ENCODE measurements around the gene KLHL1. TPM values are rescaled to one million over a fixed set of nuclear protein-coding genes. Genes with fewer than 3 reads are reported as not detected.

Gene KLHL1
- total RNA-seq, 2 donors from 2014 or later, result not detected

DNA sequence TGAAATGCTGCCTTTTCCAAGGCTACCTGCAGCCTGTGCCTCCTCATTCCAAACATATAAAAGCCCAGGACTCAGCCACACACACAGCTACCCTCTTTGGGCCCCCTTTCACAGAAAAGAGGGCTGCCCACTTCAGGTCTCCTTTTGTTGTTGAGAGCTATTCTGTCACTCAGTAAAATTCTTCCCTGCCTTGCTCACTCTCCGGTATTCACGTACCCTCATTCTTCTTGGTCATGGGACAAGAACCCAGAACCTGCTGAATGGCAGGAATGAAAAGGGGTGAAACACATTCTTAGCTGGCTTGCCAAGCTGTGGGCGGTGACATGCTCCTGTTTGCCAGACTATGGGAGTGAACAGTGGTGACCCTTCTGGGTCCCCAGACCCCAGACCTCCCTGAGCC, 338.6 kb downstream of the KLHL1 start:
- Mint-ChIP-seq H3K27ac (no peak overlapping the region), H3K4me1 (ENCODE audit: low read depth in 2 of 2) (no peaks in the 10 kb centered on the region), H3K9me3 (peaks cover 4% of the 10 kb centered on the region), H3K36me3 (no peaks in the 10 kb centered on the region), H3K27me3 (no peaks in the 10 kb centered on the region), H3K4me3 (no peak overlapping the region)
- DNase-seq (ENCODE audit: low spot score) (no peak), ATAC-seq (no peak)

DNA sequence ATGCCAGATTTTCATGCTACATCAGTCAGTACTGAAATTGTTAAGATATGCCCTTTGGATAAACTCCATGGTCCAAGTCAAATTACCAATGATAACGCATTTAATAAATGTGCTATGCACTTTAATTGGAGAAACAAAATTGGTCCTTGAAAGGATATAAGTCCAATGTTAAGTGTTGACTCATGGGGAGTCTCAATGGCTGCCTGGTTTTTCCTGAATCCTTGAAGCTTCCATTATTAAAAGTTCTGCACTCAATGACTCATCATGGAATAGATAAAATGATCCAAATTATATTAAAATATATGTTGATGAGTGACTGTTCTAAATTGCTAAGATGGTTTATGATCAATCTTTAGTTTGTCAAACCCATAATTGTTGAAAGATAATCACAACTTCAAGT, 346.7 kb downstream of the KLHL1 start:
- Mint-ChIP-seq H3K4me3 (no peak overlapping the region), H3K27ac (no peak overlapping the region), H3K27me3 (no peaks in the 10 kb centered on the region), H3K36me3 (no peaks in the 10 kb centered on the region), H3K4me1 (ENCODE audit: low read depth in 2 of 2) (no peaks in the 10 kb centered on the region), H3K9me3 (peaks cover 4% of the 10 kb centered on the region)
- ATAC-seq (no peak), DNase-seq (ENCODE audit: low spot score) (no peak)

DNA sequence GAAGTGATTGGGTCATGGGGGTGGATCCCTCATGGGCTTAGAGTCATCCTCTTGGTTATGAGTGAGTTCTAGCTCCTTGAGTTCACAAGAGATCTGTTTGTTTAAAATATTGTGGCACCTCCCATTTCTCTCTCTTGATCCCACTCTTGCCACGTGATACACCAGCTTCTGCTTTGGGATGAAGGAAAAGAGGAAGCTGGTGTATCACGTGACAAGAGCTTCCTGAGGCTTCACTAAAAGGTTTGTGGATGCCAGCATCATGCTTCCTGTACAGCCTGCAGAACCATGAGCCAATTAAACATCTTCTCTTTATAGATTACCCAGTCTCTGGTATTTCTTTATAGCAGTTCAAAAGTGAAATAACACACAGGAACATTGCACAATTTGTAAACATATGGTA, 353.2 kb downstream of the KLHL1 start:
- H3K27me3 Mint-ChIP-seq, result no peaks in the 10 kb centered on the region
- H3K4me3 Mint-ChIP-seq, result no peak overlapping the region
- peaks cover 14% of the 10 kb centered on the region for H3K9me3 Mint-ChIP-seq
- no peaks in the 10 kb centered on the region for H3K4me1 Mint-ChIP-seq (ENCODE audit: low read depth in 2 of 2)
- no peak for ATAC-seq
- peaks cover 6% of the 10 kb centered on the region for H3K36me3 Mint-ChIP-seq
- no peak for DNase-seq (ENCODE audit: low spot score)
- H3K27ac Mint-ChIP-seq, result no peak overlapping the region

DNA sequence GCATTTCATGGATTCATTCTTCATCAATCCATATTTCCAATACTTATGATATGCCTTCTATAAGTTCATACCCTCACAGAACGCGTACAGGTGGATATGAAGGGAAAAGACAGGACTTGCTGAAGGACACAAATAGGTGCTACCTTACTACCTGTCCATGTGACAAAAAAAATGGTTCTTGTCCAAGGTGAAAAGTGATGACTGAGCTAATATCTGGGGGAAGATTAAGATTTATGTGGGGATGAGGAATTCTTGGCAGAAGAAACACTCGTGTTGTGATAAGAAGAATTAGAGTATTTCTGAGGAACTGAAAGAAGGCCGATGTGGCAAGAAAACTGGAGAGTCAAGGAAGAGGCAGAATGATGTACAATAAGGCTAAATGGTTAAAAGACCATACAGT, 357.0 kb downstream of the KLHL1 start:
- DNase-seq (ENCODE audit: low spot score) (no peak), ATAC-seq (no peak)
- Mint-ChIP-seq H3K4me3 (no peak overlapping the region), H3K27ac (no peak overlapping the region), H3K4me1 (ENCODE audit: low read depth in 2 of 2) (no peaks in the 10 kb centered on the region), H3K9me3 (peaks cover 16% of the 10 kb centered on the region), H3K36me3 (peaks cover 6% of the 10 kb centered on the region), H3K27me3 (no peaks in the 10 kb centered on the region)

DNA sequence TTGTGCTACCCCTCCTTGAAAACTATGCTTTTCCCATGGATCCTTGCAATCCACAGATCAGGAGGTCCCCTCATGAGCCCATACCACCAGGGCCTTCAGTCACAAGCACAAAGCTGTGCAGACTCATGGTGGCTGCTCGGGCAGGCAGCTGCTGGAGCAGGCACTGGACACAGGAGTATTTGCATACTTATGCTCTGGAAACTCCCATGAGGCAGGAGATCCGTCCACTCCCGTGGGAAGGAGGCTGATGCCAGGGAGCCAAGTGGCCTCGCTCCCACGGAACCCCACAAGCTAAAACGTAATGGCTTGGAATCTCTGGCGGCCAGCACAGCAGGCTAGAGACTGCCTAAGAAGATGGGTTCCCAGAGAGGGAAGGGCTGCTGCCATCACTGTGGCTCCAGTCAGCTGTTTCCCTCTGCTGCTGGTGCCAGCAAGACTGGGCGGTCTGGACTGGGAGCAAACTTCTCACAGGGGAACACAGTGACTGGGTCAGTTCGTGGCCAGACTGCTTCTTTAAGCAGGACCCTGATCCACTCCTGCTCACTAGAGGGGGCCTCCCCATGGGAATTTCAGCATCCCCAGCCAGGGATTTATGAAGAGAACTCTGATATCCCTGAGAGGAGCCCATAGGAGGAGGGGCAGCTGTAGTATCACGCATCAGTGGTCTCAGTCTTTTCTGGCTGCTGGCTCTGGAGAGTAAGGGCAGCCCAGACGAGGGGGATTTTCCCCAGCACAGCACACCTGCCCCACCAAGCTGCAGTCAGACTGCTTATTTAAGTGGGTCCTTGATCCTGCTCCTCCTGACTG, 370.9 kb downstream of the KLHL1 start:
- Mint-ChIP-seq H3K4me1 (ENCODE audit: low read depth in 2 of 2) (no peaks in the 10 kb centered on the region), H3K27ac (no peak overlapping the region)
- ATAC-seq, result no peak

DNA sequence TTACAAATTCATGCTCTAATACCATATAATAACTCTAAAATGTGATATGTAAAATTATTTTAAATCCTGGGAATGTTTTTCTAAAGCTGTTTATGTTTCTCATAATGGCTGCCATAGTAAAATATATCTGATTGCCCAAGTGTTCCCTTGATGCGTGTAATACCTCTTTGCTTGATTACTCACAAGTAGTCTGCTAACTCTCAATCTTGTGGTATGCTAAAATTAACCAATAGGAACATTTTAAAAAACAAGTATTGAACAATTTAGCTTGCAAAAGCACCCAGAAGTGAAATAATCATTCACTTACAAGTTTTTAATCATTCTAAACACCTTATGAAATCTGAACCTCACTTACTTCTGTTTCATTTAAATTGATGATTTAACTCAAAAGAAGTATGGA, 386.6 kb downstream of the KLHL1 start:
- H3K4me3 Mint-ChIP-seq, result no peak overlapping the region
- ATAC-seq, result no peak
- no peaks in the 10 kb centered on the region for H3K27me3 Mint-ChIP-seq
- no peak overlapping the region for H3K27ac Mint-ChIP-seq
- no peaks in the 10 kb centered on the region for H3K4me1 Mint-ChIP-seq (ENCODE audit: low read depth in 2 of 2)
- peaks cover 9% of the 10 kb centered on the region for H3K9me3 Mint-ChIP-seq
- no peaks in the 10 kb centered on the region for H3K36me3 Mint-ChIP-seq
- no peak for DNase-seq (ENCODE audit: low spot score)

More for the DNA sequence above, 370.9 kb downstream of the KLHL1 start:
- no peaks in the 10 kb centered on the region for H3K27me3 Mint-ChIP-seq
- H3K4me3 Mint-ChIP-seq, result no peak overlapping the region
- no peak for DNase-seq (ENCODE audit: low spot score)
- peaks cover 10% of the 10 kb centered on the region for H3K36me3 Mint-ChIP-seq
- peaks cover 16% of the 10 kb centered on the region for H3K9me3 Mint-ChIP-seq

DNA sequence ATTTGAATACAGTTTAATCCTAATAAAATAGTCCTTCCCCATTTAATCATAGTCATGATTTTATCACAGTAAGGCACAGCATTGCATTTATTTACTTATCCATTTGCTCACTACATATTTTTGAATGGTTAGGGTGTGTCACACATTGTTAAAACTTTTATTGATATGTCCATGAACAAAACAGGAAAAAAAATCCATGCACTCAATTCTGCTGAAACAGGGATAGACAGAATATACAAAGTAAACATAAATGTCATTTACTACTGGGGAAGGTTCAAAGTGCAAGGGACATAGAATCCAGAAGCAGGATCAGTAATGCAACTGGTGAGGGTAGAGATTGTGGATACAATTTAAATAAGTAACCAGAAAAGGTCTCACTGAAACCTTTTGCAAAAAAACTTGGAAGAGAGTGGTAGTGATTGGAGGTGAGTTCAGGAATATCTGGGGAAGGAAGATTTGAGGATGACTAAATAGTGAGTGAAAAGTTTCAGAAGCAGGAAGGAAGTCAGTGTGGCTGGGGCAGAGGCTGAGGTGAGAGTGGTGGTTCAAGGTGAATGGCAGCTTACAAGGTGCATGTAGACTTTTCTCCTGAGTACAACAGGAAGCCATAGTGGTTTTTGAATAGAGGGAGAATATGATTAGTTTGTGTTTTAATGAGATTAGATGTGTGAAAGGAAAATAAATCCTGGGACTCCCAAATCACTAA, 387.8 kb downstream of the KLHL1 start:
- Mint-ChIP-seq H3K27me3 (no peaks in the 10 kb centered on the region), H3K36me3 (no peaks in the 10 kb centered on the region)

DNA sequence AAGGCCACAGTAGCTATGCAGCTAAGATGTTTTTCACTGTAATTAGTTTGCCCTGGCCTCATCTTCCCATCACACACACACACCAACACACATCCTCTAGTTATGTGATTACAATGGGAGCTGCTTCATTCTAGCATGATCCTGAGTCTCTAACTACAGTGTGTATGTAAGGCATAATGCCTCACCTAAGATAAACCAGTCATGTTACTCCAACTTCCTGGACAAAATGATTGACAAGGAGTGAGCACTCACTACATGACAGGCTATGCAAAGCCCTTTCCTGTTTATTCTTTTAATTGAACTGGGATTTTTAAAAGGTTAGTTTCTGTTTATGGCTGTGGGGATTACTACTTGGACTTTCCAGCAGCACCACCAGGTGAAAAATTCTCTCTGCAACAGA, 401.4 kb downstream of the KLHL1 start:
- Mint-ChIP-seq H3K36me3 (no peaks in the 10 kb centered on the region), H3K27ac (no peak overlapping the region), H3K27me3 (no peaks in the 10 kb centered on the region), H3K4me3 (no peak overlapping the region), H3K9me3 (peaks cover 7% of the 10 kb centered on the region), H3K4me1 (ENCODE audit: low read depth in 2 of 2) (no peaks in the 10 kb centered on the region)
- DNase-seq (ENCODE audit: low spot score) (no peak), ATAC-seq (no peak)

More for the DNA sequence above, 387.8 kb downstream of the KLHL1 start:
- no peak overlapping the region for H3K27ac Mint-ChIP-seq
- H3K9me3 Mint-ChIP-seq, result peaks cover 12% of the 10 kb centered on the region
- ATAC-seq, result no peak
- DNase-seq (ENCODE audit: low spot score), result no peak
- no peak overlapping the region for H3K4me3 Mint-ChIP-seq
- H3K4me1 Mint-ChIP-seq (ENCODE audit: low read depth in 2 of 2), result no peaks in the 10 kb centered on the region

DNA sequence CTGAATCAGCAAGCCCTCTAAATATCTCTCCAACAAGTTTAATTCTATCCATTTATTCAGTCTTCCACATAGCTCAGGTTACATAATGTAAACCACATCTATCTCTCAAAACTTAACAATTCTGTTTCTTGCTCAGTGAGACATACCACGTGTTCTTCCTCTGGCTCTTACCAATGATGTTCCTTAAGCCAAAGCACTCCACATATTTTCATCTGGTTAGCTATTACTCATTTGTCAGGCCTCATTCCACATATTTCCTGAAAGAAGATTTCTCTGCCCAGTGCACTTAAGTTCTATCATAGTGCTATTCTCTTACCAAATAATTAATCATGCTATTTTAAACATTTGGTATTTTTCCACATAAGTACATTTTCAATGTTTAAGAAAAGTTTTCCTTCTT, 403.9 kb downstream of the KLHL1 start:
- no peak overlapping the region for H3K4me3 Mint-ChIP-seq
- ATAC-seq (no peak), DNase-seq (ENCODE audit: low spot score) (no peak)
- H3K4me1 Mint-ChIP-seq (ENCODE audit: low read depth in 2 of 2), result no peaks in the 10 kb centered on the region
- H3K36me3 Mint-ChIP-seq, result no peaks in the 10 kb centered on the region
- peaks cover 7% of the 10 kb centered on the region for H3K9me3 Mint-ChIP-seq
- no peaks in the 10 kb centered on the region for H3K27me3 Mint-ChIP-seq
- H3K27ac Mint-ChIP-seq, result no peak overlapping the region

DNA sequence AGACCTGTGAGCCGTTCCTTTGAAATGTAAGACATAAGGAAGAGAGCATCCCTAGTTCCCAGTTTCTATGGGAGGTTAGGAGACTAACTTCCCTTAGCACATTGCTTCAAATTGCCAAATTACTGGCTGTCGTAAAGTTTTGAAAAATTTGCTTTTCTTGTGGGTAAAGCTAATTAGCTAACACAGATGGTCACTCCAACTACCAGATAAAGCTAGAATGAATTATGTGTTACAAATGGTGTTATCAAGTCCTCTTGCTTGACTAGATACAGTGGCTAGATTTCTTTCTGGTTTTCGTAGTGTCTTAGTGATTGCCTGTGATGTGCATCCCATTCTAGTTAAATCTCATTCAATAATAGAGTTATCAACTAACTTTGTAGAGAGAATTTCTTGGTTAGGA, 417.3 kb downstream of the KLHL1 start:
- Mint-ChIP-seq H3K9me3 (peaks cover 4% of the 10 kb centered on the region), H3K27ac (no peak overlapping the region), H3K4me1 (ENCODE audit: low read depth in 2 of 2) (no peaks in the 10 kb centered on the region), H3K27me3 (no peaks in the 10 kb centered on the region), H3K36me3 (no peaks in the 10 kb centered on the region), H3K4me3 (no peak overlapping the region)
- ATAC-seq, result no peak
- no peak for DNase-seq (ENCODE audit: low spot score)

DNA sequence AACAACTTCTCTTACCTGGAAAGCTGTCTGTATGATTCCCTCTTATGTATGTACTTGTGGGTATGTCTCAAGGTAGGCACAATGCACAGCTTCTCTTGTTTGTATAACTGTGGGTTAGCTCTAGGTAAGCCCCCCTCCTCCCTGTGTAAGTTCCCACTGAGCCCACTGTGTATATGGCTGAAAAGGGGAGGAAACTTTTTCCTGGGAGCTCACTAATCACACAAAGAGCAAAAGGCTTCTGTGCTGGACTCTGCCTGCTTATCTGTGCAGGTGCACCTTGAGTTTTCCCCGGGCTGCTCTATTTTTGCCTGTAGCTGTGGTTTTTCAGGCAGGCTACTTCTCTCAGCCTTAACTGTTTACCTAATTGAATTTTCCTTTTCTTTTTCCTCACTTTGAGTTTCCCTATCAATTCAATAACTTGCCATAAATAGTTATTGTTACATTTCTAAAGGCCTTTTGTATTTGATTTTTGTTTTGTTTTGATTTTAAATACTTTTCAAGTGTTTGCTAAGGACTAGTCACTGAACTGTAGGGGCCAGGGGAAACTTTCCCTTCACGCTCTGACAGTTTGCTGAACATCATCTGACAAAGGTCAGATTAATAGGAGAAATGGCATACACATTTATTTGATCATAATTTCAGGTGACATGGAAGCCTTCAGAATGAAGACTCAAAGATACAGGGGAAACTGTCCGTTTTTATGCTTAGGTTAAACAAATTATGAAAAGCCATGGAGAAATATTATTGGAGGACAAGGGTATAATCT, 424.1 kb downstream of the KLHL1 start:
- DNase-seq (ENCODE audit: low spot score), result no peak

DNA sequence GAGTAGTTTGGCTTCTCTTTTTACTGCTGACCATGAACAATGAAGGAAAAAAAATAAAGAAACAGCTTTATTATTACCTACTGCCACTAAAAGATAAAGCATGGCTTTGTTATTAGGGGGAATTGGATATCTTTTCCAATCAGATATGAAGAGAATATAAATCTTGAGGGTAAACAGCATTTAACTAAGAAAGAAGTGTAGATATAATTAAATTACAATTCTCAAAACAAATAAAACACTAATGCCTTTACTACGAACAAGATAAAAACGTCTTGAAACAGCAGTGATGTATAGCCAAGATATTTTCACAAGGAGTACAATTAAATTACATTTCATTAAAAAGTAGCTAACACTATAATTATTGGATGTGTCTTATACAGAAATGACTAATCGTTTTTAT, 426.5 kb downstream of the KLHL1 start:
- DNase-seq (ENCODE audit: low spot score) (no peak), ATAC-seq (no peak)
- Mint-ChIP-seq H3K9me3 (peaks cover 6% of the 10 kb centered on the region), H3K36me3 (no peaks in the 10 kb centered on the region), H3K4me3 (no peak overlapping the region), H3K27ac (no peak overlapping the region), H3K4me1 (ENCODE audit: low read depth in 2 of 2) (no peaks in the 10 kb centered on the region), H3K27me3 (no peaks in the 10 kb centered on the region)

More for the DNA sequence above, 424.1 kb downstream of the KLHL1 start:
- no peak for ATAC-seq
- no peaks in the 10 kb centered on the region for H3K27me3 Mint-ChIP-seq
- H3K9me3 Mint-ChIP-seq, result peaks cover 3% of the 10 kb centered on the region
- H3K27ac Mint-ChIP-seq, result no peak overlapping the region
- no peak overlapping the region for H3K4me3 Mint-ChIP-seq
- no peaks in the 10 kb centered on the region for H3K36me3 Mint-ChIP-seq
- no peaks in the 10 kb centered on the region for H3K4me1 Mint-ChIP-seq (ENCODE audit: low read depth in 2 of 2)

DNA sequence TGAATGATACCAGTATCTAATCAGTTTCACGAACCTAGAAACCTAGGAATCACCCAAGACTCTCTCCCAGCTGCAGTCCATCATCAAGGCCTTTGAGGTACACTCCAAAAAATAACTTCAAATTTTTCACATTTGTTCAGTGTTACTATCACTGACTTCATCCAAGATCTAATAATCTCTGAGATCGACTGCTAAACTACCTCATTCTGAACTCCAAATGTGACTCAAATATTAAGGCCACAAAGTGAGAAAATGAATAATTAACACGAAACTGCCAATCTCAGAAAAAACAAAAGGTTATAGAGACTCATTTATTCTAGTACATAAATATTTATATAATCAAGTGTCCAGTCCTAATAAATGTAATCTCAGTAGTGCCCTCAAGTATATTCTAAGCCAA, 430.9 kb downstream of the KLHL1 start:
- no peaks in the 10 kb centered on the region for H3K4me1 Mint-ChIP-seq (ENCODE audit: low read depth in 2 of 2)
- no peaks in the 10 kb centered on the region for H3K36me3 Mint-ChIP-seq
- no peak overlapping the region for H3K4me3 Mint-ChIP-seq
- no peaks in the 10 kb centered on the region for H3K27me3 Mint-ChIP-seq
- H3K27ac Mint-ChIP-seq, result no peak overlapping the region
- ATAC-seq, result no peak
- H3K9me3 Mint-ChIP-seq, result peaks cover 9% of the 10 kb centered on the region
- DNase-seq (ENCODE audit: low spot score), result no peak

DNA sequence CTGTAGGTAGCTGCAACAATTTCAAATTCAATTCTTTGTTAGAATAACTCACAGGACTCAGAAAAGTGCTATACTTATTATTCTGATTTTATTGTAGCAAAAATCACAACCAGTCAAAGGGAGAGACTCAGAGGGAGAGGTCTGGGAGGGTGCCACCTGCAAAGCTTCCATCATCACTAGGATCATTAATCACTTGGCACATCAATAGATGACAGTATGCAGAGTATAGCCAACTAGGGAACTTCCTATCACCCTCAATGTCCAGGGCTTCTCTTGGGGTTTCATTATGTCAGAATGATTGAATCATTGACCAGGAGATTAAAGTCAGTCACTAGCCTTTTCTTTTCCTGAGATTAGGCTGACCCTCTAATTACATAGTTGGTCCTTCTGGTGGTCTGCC, 432.0 kb downstream of the KLHL1 start:
- H3K36me3 Mint-ChIP-seq, result no peaks in the 10 kb centered on the region
- ATAC-seq (no peak), DNase-seq (ENCODE audit: low spot score) (no peak)
- H3K9me3 Mint-ChIP-seq, result peaks cover 12% of the 10 kb centered on the region
- H3K27ac Mint-ChIP-seq, result no peak overlapping the region
- H3K4me1 Mint-ChIP-seq (ENCODE audit: low read depth in 2 of 2), result no peaks in the 10 kb centered on the region
- H3K27me3 Mint-ChIP-seq, result no peaks in the 10 kb centered on the region
- no peak overlapping the region for H3K4me3 Mint-ChIP-seq
